GM12878 (cell line): Measurements from ENCODE around the gene NEAT1. TPM values are rescaled to one million over a fixed set of nuclear protein-coding genes. Genes with fewer than 3 reads are reported as not detected.
A peak's percentile ranks its signal among the peaks of the same experiment; 100 is the strongest.

ENCODE experiments used
- ASH2L ChIP-seq: fragments of 300-600, 200-600 bp; sonication (generic); IDR thresholded peaks from 2 replicates; pipeline ENCODE4 v1.6.1; 2017; ENCODE audit warnings: low read depth, mild to moderate bottlenecking, borderline replicate concordance
- EED ChIP-seq: sonication (generic); IDR thresholded peaks from 2 replicates; pipeline ENCODE4 v1.6.1; 2016; ENCODE audit warnings: antibody characterized with exemption, low read depth
- ELK1 ChIP-seq: IDR thresholded peaks from 2 replicates; pipeline ENCODE4 v1.6.1; 2012; ENCODE audit warnings: low read depth, low read length, improper control_type of control experiment
- KAT2A ChIP-seq: conservative IDR thresholded peaks from 2 replicates; pipeline ENCODE4 v1.6.1; 2011; ENCODE audit warnings: low read depth, low read length; ENCODE audit not compliant: control insufficient read depth
- MTA2 ChIP-seq: fragments of 450-650 bp; IDR thresholded peaks from 2 replicates; pipeline ENCODE4 v1.6.1; 2016; ENCODE audit warnings: low read depth, mild to moderate bottlenecking, moderate library complexity
- MYC ChIP-seq: IDR thresholded peaks from 2 replicates; pipeline ENCODE4 v1.6.1; 2011; ENCODE audit warnings: mild to moderate bottlenecking, low read length, moderate library complexity, inconsistent platforms; ENCODE audit not compliant: insufficient read depth, insufficient replicate concordance, insufficient read length, severe bottlenecking
- PAX8 ChIP-seq: fragments of 450-650 bp; IDR thresholded peaks from 2 replicates; pipeline ENCODE4 v1.6.1; 2017; ENCODE audit warnings: mild to moderate bottlenecking, moderate library complexity
- POLR2AphosphoS5 ChIP-seq: IDR thresholded peaks from 2 replicates; pipeline ENCODE4 v1.6.1; 2011; ENCODE audit warnings: mild to moderate bottlenecking, low read length, inconsistent platforms
- POU2F2 ChIP-seq: IDR thresholded peaks from 3 replicates; pipeline ENCODE4 v1.6.1; 2011; ENCODE audit warnings: low read depth, mild to moderate bottlenecking, low read length, borderline replicate concordance
- RBBP5 ChIP-seq: fragments of 200-600 bp; sonication (generic); conservative IDR thresholded peaks from 2 replicates; pipeline ENCODE4 v1.6.1; 2016
- RCOR1 ChIP-seq: conservative IDR thresholded peaks from 2 replicates; pipeline ENCODE4 v1.6.1; 2012; ENCODE audit warnings: low read depth, low read length, improper control_type of control experiment
- RFX5 ChIP-seq: IDR thresholded peaks from 2 replicates; pipeline ENCODE4 v1.6.1; 2011; ENCODE audit warnings: low read depth, low read length, improper control_type of control experiment
- SIX5 ChIP-seq: IDR thresholded peaks from 2 replicates; pipeline ENCODE4 v1.6.1; 2011; ENCODE audit warnings: mild to moderate bottlenecking, low read depth, low read length, moderate library complexity; ENCODE audit not compliant: severe bottlenecking
- SRF ChIP-seq, 2 experiments: IDR thresholded peaks; 2 replicates each; pipeline ENCODE4 v1.6.1; 2011; ENCODE audit warnings: low read depth in 2 of 2, low read length in 2 of 2, mild to moderate bottlenecking in 1 of 2, moderate library complexity in 1 of 2
- TCF12 ChIP-seq: IDR thresholded peaks from 2 replicates; pipeline ENCODE4 v1.6.1; 2011; ENCODE audit warnings: low read depth, mild to moderate bottlenecking, low read length
- USF1 ChIP-seq: IDR thresholded peaks from 2 replicates; pipeline ENCODE4 v1.6.1; 2011; ENCODE audit warnings: borderline replicate concordance, low read depth, mild to moderate bottlenecking, moderate library complexity, mixed read lengths, low read length; ENCODE audit not compliant: insufficient read depth; ENCODE audit errors: extremely low read length
- ZNF274 ChIP-seq: IDR thresholded peaks from one replicate; pipeline ENCODE4 v1.8.0; 2011; ENCODE audit not compliant: insufficient read length, insufficient read depth
- polyA plus RNA-seq, 11 experiments: library from polyadenylated mRNA; depleted of rRNA in 4 of 11; unstranded in 6 of 11; stranded (reverse) in 5 of 11; fragments of >200 nt; fragmentation: Nextera tagmentation in 4 of 11; fragmentation: Illumina TruSeq in 1 of 11; extraction: Ambion mirVana in 4 of 11; extraction: Trizol in 1 of 11; gene quantifications; 1 replicate in 1 of 11; 2 replicates in 10 of 11; pipeline versions ENCODE4 v1.2.1 to v1.2.3, GENCODE V29; 2011 to 2016; ENCODE audit warnings: inconsistent platforms in 2 of 11, missing spikeins in 2 of 11, low read depth in 1 of 11
- total RNA-seq, 4 experiments: library from RNA; depleted of rRNA in 3 of 4; stranded (reverse); fragments of >200 nt in 3 of 4; fragmentation: Illumina TruSeq in 1 of 4; extraction: Trizol in 1 of 4; gene quantifications; 2 replicates each; pipeline versions ENCODE4 v1.2.1 to v1.2.3, GENCODE V29; 2013 to 2021
- TF ChIP-seq, protein P1 (sequence below): fragments of 450-650 bp; conservative IDR thresholded peaks from 2 replicates; pipeline ENCODE4 v1.6.1; 2017; ENCODE audit warnings: mild to moderate bottlenecking, moderate library complexity
- TF ChIP-seq, protein P2 (sequence below): fragments of 450-650 bp; formaldehyde crosslinking; IDR thresholded peaks from 2 replicates; pipeline ENCODE4 v1.5.0; 2022; ENCODE audit warnings: mild to moderate bottlenecking, missing genetic modification characterization
- TF ChIP-seq, protein P3 (sequence below): fragments of 450-650 bp; IDR thresholded peaks from 2 replicates; pipeline ENCODE4 v1.6.1; 2018; ENCODE audit warnings: borderline replicate concordance, mild to moderate bottlenecking; ENCODE audit not compliant: partially characterized antibody

The NEAT1 gene
- total and polyA plus RNA-seq, 10 of the 15 experiments (the other 5 are each of a cell fraction or from before 2014, with no cell fraction given): 13.6 to 328 (median 69.4) TPM

- TF ChIP-seq ELK1 (no peak), MYC (no peak), POLR2AphosphoS5 (no peak), TCF12 (peak; percentile 55; the same call in 1 of the 2 replicates), RCOR1 (no peak), MTA2 (peak; percentile 97), RBBP5 (no peak), RFX5 (no peak), USF1 (no peak), POU2F2 (peak; percentile 97), SIX5 (no peak), PAX8 (no peak), SRF (IDR thresholded peaks at IDR 0.05; ENCODE audit: low read depth in 2 of 2, low read length in 2 of 2) (no peak), ZNF274 (no peak), KAT2A (no peak), EED (peak; percentile 52; the same call in 1 of the 2 replicates), ASH2L (no peak)
- TF ChIP-seq, protein P1, sequence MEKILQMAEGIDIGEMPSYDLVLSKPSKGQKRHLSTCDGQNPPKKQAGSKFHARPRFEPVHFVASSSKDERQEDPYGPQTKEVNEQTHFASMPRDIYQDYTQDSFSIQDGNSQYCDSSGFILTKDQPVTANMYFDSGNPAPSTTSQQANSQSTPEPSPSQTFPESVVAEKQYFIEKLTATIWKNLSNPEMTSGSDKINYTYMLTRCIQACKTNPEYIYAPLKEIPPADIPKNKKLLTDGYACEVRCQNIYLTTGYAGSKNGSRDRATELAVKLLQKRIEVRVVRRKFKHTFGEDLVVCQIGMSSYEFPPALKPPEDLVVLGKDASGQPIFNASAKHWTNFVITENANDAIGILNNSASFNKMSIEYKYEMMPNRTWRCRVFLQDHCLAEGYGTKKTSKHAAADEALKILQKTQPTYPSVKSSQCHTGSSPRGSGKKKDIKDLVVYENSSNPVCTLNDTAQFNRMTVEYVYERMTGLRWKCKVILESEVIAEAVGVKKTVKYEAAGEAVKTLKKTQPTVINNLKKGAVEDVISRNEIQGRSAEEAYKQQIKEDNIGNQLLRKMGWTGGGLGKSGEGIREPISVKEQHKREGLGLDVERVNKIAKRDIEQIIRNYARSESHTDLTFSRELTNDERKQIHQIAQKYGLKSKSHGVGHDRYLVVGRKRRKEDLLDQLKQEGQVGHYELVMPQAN: no peak
- TF ChIP-seq, protein P2, sequence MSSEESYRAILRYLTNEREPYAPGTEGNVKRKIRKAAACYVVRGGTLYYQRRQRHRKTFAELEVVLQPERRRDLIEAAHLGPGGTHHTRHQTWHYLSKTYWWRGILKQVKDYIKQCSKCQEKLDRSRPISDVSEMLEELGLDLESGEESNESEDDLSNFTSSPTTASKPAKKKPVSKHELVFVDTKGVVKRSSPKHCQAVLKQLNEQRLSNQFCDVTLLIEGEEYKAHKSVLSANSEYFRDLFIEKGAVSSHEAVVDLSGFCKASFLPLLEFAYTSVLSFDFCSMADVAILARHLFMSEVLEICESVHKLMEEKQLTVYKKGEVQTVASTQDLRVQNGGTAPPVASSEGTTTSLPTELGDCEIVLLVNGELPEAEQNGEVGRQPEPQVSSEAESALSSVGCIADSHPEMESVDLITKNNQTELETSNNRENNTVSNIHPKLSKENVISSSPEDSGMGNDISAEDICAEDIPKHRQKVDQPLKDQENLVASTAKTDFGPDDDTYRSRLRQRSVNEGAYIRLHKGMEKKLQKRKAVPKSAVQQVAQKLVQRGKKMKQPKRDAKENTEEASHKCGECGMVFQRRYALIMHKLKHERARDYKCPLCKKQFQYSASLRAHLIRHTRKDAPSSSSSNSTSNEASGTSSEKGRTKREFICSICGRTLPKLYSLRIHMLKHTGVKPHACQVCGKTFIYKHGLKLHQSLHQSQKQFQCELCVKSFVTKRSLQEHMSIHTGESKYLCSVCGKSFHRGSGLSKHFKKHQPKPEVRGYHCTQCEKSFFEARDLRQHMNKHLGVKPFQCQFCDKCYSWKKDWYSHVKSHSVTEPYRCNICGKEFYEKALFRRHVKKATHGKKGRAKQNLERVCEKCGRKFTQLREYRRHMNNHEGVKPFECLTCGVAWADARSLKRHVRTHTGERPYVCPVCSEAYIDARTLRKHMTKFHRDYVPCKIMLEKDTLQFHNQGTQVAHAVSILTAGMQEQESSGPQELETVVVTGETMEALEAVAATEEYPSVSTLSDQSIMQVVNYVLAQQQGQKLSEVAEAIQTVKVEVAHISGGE (CRISPR knock-in tag): no peak
- TF ChIP-seq, protein P3, sequence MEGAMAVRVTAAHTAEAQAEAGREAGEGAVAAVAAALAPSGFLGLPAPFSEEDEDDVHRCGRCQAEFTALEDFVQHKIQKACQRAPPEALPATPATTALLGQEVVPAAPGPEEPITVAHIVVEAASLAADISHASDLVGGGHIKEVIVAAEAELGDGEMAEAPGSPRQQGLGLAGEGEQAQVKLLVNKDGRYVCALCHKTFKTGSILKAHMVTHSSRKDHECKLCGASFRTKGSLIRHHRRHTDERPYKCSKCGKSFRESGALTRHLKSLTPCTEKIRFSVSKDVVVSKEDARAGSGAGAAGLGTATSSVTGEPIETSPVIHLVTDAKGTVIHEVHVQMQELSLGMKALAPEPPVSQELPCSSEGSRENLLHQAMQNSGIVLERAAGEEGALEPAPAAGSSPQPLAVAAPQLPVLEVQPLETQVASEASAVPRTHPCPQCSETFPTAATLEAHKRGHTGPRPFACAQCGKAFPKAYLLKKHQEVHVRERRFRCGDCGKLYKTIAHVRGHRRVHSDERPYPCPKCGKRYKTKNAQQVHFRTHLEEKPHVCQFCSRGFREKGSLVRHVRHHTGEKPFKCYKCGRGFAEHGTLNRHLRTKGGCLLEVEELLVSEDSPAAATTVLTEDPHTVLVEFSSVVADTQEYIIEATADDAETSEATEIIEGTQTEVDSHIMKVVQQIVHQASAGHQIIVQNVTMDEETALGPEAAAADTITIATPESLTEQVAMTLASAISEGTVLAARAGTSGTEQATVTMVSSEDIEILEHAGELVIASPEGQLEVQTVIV: no peak
These were observed 9.0 kb downstream of the NEAT1 start (continued) for GRCh38 chr11:65431451-65432099.
